Measurements from ENCODE around the gene RABL3. TPM values are rescaled to one million over a fixed set of nuclear protein-coding genes. Genes with fewer than 3 reads are reported as not detected.
A peak's percentile ranks its signal among the peaks of the same experiment; 100 is the strongest.
"Not testable (repeated sequence)": the region's sequence is repeated elsewhere in the genome, so short reads cannot be mapped to it uniquely, and the experiment has no call there.

The RABL3 gene, protein sequence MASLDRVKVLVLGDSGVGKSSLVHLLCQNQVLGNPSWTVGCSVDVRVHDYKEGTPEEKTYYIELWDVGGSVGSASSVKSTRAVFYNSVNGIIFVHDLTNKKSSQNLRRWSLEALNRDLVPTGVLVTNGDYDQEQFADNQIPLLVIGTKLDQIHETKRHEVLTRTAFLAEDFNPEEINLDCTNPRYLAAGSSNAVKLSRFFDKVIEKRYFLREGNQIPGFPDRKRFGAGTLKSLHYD
- 10 to 100 TPM; 20.6 to 35.4 (median 22.3) TPM for total RNA-seq

DNA sequence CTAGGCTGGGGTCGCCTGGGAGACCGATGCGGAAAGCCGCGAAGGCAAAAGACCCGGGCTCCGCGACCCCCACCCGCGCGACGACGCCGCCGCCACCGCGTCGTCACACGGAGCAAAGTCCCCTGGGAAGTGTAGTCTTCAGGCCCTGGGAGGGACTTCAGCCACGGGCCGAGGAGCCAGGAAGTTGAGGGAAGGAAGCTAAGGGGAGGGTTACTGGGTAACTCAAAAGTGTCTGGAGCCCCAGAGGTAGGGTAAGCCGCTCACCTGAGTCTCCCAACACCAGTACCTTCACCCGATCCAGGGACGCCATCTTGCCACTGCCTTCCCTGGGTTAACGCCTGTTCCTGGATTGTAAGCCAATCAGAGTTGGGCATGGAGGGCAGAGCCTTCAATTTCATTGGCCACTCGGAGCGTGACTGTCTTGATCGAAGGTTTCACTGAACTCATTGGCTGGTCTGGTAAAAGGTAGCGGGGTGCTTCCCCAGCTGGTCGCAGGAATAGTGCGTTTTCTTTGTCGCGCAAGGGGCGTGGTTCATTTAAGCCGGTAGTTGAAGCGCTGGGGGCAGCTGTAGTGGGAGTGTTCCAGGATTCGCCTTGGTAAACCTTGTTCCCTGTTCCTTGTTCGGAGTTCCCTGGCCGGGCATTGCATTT, at the start of gene RABL3, which contains the start of gene GTF2E1:
Gene RABL3 (minus strand): TSS at position 319 of the 651 bp plus-strand sequence. CDS start 9 bp downstream, at position 310.
Gene GTF2E1 (plus strand): TSS at position 547 of the 651 bp plus-strand sequence. CDS start 7,809 bp downstream, outside the sequence.
- Histone ChIP-seq H3K36me3 (no peaks in the 10 kb centered on the region), H3K4me3 (peak within 1 kb of the TSS; percentile 69 to 97 (median 91)), H3K9me3 (peaks cover 0 to 4% of the 10 kb centered on the region in 2 donors), H3K27me3 (no peaks in the 10 kb centered on the region), H3K4me1 (peaks cover 0 to 12% of the 10 kb centered on the region in 2 donors), H3K27ac (peak within 1 kb of the TSS; percentile 98 to 99)
- TF ChIP-seq POLR2A (IDR thresholded peaks at IDR 0.05) (peak; percentile 11), POLR2AphosphoS5 (IDR thresholded peaks at IDR 0.05) (peak; percentile 62 to 74 (median 63))
- TF ChIP-seq, protein P1, sequence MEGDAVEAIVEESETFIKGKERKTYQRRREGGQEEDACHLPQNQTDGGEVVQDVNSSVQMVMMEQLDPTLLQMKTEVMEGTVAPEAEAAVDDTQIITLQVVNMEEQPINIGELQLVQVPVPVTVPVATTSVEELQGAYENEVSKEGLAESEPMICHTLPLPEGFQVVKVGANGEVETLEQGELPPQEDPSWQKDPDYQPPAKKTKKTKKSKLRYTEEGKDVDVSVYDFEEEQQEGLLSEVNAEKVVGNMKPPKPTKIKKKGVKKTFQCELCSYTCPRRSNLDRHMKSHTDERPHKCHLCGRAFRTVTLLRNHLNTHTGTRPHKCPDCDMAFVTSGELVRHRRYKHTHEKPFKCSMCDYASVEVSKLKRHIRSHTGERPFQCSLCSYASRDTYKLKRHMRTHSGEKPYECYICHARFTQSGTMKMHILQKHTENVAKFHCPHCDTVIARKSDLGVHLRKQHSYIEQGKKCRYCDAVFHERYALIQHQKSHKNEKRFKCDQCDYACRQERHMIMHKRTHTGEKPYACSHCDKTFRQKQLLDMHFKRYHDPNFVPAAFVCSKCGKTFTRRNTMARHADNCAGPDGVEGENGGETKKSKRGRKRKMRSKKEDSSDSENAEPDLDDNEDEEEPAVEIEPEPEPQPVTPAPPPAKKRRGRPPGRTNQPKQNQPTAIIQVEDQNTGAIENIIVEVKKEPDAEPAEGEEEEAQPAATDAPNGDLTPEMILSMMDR (IDR thresholded peaks at IDR 0.05) = no peak
- peak; percentile 96 to 98 for DNase-seq (ENCODE audit: low spot score in 2 of 2)
- intact Hi-C loops (cut with DNase I; ENCODE audit: low total_unique reads) = no loop called here

DNA sequence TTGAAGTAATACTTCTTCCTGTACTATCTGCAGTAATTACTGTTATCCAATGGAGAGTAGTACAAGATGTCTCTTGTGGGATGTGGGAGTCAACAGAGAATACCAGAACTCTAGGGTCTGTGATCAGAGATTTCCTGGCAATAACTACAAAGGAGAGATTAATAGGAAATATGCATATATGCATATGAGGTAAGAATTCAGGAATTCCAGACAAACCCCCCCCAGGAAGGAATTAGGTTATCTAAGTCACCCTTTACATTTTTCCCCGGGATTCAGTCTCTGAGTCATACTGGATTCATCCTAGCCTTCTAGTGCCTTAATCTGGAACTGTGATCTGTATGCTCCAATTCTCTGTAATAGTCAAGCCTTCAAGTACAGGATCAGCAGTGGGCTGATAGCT, 49.6 kb upstream of the RABL3 start:
- Histone ChIP-seq H3K4me1 (no peaks in the 10 kb centered on the region), H3K27ac (no peak overlapping the region), H3K27me3 (no peaks in the 10 kb centered on the region), H3K9me3 (no peaks in the 10 kb centered on the region), H3K4me3 (no peak overlapping the region), H3K36me3 (no peaks in the 10 kb centered on the region)
- TF ChIP-seq POLR2A (IDR thresholded peaks at IDR 0.05) (no peak), POLR2AphosphoS5 (IDR thresholded peaks at IDR 0.05) (no peak)
- TF ChIP-seq, protein P1 (IDR thresholded peaks at IDR 0.05) = no peak
- intact Hi-C loops (cut with DNase I; ENCODE audit: low total_unique reads) = no loop called here
- DNase-seq (ENCODE audit: low spot score in 2 of 2) = no peak

DNA sequence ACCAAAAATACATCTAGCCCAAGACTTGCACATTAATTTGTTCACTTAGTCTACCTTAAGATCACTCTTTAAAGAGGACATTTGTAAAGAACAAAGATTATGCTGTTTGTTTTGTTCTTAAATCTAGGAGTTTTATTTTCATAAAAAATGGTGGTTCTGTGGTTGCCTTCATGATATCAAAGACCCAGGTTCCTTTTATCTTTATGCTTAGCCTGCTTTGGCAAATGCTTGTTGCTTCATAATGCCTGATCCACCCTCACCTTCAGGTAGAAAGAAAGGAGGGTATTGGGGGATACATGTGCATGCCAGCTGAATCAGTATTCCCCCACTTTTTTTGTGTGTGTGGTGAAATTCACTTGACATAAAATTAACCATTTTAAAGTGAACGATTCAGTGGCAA, 48.7 kb upstream of the RABL3 start:
- no peaks in the 10 kb centered on the region for H3K9me3 ChIP-seq
- TF ChIP-seq, protein P1 (IDR thresholded peaks at IDR 0.05) = no peak
- no peak for TF ChIP-seq POLR2AphosphoS5 (IDR thresholded peaks at IDR 0.05)
- no peak for TF ChIP-seq POLR2A (IDR thresholded peaks at IDR 0.05)
- no peak for DNase-seq (ENCODE audit: low spot score in 2 of 2)
- intact Hi-C loops (cut with DNase I; ENCODE audit: low total_unique reads) = no loop called here
- no peaks in the 10 kb centered on the region for H3K36me3 ChIP-seq
- no peak overlapping the region for H3K4me3 ChIP-seq
- no peaks in the 10 kb centered on the region for H3K27me3 ChIP-seq
- no peaks in the 10 kb centered on the region for H3K4me1 ChIP-seq
- no peak overlapping the region for H3K27ac ChIP-seq

DNA sequence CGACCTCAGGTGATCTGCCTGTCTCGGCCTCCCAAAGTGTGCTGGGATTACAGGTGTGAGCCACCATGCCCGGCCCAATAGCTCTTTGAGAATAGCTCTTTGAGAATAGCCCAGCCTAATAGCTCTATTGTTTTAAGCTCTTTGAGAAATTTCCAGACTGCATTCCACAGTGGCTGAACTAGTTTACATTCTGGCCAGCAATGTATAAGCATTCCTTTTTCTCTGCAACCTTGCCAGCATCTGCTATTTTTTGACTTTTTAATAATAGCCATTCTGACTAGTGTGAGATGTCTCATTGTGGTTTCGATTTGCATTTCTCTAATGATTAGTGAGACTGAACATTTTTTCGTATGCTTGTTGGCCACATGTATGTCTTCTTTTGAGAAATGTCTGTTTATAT, 43.5 kb upstream of the RABL3 start:
- H3K4me3 ChIP-seq; H3K4me1 ChIP-seq; DNase-seq (ENCODE audit: low spot score in 2 of 2); H3K36me3 ChIP-seq; H3K27ac ChIP-seq; H3K27me3 ChIP-seq; H3K9me3 ChIP-seq; intact Hi-C loops (cut with DNase I; ENCODE audit: low total_unique reads): not testable (repeated sequence)

DNA sequence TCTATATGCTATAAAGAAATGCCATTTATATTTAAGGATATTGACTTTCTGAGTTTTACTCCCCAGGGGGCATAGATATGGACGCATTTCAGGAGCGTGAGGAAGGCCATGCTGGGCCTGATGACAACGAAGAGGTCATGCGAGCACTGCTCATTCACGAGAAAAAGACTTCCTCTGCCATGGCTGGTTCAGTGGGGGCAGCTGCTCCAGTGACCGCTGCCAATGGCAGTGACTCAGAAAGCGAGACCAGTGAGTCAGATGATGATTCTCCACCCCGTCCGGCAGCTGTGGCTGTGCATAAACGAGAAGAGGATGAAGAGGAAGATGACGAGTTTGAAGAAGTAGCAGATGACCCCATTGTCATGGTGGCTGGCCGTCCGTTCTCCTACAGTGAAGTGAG, 38.7 kb upstream of the RABL3 start:
- Histone ChIP-seq H3K4me1 (no peaks in the 10 kb centered on the region), H3K4me3 (no peak overlapping the region), H3K9me3 (no peaks in the 10 kb centered on the region), H3K36me3 (peaks cover 3% of the 10 kb centered on the region), H3K27me3 (no peaks in the 10 kb centered on the region), H3K27ac (no peak overlapping the region)
- intact Hi-C loops (cut with DNase I; ENCODE audit: low total_unique reads) = no loop called here
- DNase-seq (ENCODE audit: low spot score in 2 of 2) = no peak
- TF ChIP-seq POLR2A (IDR thresholded peaks at IDR 0.05) = no peak
- TF ChIP-seq, protein P1 (IDR thresholded peaks at IDR 0.05) = no peak
- TF ChIP-seq POLR2AphosphoS5 (IDR thresholded peaks at IDR 0.05) = no peak

All from breast epithelium (tissue), 4 donors.